Ramos (cell line): ENCODE results near the gene POGLUT3.

Experiments used
- in situ Hi-C: fragments of 300-500 bp; cut with MboI; formaldehyde crosslinking; loops from one replicate; pipeline ENCODE4 v1.14.3; 2022; ENCODE audit warnings: low sequenced_read_pairs; ENCODE audit not compliant: unreplicated experiment

The POGLUT3 gene, protein sequence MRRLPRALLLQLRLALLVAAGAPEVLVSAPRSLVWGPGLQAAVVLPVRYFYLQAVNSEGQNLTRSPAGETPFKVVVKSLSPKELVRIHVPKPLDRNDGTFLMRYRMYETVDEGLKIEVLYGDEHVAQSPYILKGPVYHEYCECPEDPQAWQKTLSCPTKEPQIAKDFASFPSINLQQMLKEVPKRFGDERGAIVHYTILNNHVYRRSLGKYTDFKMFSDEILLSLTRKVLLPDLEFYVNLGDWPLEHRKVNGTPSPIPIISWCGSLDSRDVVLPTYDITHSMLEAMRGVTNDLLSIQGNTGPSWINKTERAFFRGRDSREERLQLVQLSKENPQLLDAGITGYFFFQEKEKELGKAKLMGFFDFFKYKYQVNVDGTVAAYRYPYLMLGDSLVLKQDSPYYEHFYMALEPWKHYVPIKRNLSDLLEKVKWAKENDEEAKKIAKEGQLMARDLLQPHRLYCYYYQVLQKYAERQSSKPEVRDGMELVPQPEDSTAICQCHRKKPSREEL

DNA sequence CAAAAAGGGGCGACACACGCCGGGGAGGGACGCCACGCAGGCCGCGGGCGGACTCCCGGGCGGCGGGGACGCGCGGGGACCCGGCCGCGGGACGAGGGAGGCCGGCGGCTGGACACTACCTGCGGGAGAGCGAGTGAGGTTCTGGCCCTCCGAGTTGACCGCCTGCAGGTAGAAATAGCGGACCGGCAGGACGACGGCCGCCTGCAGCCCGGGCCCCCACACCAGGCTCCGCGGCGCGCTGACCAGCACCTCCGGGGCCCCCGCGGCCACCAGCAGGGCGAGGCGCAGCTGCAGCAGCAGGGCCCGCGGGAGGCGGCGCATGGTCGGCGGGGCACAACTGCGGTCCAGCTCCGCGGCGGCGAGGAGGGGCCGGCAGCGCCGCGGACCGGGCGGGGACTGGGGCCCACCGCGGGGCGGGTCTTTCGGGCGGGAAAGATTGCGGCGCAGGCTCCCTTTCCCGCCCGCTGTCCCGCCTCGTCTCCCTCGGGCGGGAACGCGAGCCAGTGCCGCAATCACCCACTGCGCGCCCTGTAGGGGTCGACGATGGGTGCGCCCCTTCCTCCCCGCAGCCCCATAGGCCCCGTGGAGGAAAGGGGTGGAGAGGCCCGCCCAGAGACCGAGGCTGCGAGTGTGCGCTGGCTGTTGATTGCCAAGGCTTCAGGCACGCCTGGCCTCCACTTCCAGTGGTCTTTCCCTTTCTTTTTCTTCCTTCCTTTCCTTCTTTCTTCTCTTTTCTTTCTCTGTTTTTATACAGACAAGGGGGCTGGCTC is at the start of gene POGLUT3:
Gene POGLUT3 (minus strand): TSS at position 339 of the 770 bp plus-strand sequence. CDS start 18 bp downstream, at position 321.
- in situ Hi-C loops = no loop called here

DNA sequence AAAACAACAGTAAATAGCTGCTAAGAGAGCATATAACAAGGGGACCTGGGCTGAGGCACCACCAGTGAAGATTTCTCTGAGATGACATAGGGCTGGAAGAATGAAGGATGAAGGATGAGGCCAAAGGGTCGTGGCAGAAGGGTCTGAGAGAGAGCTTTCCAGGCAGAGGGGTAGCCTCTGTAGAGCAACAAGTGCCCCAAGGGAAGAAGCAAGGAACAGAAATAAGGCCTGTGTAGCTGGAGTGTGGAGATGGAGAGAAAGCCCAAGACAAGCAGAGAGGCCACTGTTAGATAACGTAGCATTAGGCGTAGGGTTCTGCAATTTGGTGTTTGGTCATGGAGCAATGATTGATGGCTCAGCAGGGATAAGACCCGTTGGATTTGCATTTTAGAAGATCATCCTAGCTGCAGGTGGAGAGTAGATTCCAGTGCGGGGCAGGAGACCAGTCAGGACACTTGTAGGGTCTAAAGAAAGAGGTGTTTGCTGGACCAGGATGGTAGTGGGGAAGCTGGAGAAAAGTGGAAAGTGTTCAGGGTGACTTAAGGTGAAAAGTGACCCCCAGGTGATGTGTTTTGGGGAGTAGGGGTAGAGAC is 47.8 kb upstream of the POGLUT3 start:
- in situ Hi-C loops = no loop called here

DNA sequence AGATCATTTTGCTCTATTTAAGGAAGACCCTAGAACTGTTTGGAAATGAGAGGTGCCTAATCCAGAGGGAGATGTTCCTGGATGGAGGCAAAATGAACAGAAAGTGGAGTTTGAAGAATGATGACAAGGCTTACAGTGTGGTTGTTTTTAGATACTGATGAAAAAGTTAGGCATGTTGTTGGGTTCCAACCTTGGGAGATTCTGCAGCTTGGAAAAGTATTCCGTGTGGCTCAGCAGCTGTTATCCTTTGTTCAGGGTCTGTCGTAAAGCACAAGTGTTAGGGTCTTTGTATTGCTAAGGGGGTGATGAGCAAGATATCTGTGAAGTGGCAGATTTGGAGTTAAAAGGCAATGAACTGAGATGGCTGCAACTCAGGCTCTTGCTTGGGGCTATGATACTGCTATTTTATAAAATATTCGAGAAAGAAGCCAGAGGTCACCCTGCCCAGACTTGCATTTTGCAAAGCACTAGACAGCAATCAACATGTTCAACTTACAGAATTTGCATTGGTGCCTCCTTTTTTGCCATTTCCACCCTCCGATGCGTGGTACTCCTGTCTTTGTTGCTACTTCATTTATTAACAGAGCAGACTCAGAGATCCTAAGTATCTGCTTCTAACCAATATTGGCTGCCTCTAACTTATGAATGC is 45.3 kb upstream of the POGLUT3 start:
- in situ Hi-C loops = no loop called here

DNA sequence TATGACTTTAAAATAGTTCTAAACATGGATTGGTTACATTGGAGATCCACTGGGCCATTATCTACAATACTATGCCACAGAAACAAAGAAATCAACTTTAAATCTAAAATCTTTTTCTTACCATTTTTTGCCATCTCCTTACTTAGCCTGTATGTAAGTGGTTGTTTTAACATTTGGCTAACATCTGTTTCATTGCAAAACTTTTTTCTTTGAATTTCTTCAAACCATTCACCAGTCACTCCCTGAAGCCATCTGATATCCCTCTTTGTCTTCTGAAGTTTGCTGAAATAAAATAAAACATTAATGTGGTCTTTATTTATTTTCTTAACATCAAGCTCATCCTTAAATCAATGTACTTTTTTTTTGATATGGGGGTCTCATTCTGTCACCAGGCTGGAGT is 43.3 kb upstream of the POGLUT3 start:
- in situ Hi-C loops = no loop called here

DNA sequence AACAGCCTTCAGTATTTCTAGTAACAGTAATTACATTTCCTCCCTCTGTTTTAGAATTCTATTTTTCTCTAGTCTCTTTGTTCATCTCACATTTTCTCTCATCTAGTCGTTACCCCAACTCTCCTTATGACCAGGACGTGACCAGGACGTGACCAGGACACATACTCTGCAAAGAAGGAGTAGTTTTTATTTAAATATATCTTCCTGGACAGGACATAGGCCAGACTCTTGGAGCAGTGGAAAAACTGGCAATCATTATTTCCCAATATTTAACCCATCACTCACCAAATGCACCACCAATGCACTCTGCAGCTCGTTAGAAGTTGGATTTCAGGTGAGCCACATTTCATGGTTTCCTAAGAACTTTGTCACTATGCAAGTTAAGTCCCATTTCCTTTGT is 40.3 kb upstream of the POGLUT3 start:
- in situ Hi-C loops = no loop called here

DNA sequence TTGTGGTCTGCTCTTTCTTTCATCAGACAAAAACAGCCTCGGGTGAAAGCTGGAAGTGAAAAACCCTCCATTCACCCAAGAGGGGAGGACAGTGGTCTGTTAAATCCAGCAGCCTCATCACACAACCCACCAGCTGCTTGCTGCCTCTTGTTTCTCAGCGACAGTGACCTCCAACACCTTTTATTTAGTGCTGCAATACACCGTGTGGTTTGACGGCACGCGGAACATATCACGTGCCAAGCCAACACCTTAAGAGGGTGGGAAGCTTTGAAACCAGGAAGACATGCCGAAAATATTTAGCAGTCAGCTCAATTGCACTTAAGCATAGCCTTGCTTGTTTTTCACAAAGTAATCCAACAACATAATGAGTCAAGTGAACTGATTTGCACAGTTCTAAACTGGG is 39.8 kb upstream of the POGLUT3 start:
- in situ Hi-C loops = no loop called here

DNA sequence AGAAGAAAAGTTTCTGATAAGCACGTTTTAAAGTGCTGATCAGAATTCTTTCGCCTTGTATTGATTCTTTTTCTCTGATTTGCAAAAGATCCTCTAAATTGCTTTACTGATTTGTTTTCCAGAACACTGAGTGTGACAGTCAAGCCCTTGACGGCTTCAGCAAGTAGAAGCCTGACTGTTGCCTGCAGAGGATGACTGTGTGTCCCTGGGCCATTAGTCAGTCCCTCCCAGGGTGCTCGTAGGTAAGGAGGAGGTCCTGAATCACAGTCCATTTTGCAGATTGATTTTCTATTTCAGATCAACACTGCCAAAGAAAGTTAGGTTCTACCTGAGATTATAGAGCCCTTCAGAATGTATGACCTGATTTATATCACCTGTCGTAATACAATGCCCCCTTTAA is 38.6 kb upstream of the POGLUT3 start:
- in situ Hi-C loops = no loop called here

DNA sequence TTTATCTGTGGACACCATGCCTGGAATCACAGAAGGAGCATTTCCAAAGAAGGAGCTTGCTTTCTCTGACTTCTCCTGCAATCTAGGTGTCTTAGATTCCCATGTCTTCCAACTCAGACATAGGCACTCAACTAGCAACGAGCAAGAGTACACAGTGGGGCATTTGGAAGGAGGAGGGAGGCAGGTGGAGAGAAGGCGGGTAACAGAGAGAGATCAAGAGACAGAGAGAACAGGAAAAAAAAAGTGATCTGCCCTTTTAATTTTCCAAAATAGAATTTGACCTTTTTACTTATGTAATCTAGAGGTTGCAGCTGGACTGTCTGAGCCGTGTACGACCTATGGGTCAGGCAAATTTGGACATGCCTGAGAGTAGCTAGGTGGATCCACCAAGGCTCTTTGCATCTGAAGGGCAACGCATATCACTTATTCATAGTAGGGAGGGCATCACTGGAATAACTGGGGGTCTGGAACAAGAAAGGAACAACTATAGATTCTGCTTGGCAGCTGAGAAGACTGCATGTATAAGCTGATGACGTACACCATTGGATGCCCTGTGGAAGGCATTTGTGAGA is 37.3 kb upstream of the POGLUT3 start:
- in situ Hi-C loops = no loop called here

DNA sequence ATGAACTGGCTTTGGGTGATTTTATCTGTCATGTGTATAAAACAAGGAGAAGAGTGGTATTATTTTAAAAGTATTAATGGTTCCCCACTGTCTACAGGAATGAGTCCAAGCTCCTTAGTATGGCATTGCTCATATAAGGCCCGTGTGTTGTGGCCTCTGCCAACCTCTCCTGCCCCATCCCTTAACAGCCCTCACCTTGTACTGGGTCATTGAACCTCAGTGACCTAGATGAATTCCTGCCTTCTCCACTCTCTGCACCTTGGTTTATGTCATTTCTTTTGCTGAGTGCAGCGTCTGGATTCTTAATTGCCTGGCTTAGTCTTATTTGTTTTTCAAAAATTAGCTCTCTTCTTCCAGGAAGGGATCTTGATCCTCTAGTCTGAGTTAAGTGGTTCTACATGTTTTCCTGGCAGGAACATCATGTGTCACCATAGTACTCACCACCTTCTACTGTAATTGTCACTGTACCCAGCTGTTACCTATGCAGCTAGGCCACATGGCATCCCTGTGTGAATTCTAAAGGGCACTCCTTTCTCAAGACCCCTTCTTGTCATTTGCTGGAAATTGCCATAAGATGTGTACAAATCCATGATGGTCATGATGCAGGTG is 36.2 kb upstream of the POGLUT3 start:
- in situ Hi-C loops = no loop called here

DNA sequence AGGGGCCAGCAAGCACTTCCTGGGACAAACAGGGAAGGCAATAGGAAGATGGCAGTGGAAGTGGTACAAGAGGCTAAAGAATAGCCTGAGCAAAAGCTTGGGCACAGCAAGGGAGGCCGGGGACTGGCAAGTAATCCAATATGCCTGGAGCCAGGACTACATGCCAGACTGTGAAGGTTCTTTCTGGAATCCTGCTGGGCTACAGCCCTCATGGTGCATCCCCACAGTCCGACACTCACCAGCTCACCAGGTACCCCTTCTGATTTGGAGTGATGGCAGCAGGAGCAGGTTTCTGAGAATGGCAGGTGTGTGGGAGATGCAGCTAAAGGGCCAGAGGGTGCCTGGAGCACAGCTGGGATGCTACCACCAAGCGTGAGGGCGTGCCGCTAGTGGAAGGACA is 32.2 kb upstream of the POGLUT3 start:
- in situ Hi-C loops = no loop called here

DNA sequence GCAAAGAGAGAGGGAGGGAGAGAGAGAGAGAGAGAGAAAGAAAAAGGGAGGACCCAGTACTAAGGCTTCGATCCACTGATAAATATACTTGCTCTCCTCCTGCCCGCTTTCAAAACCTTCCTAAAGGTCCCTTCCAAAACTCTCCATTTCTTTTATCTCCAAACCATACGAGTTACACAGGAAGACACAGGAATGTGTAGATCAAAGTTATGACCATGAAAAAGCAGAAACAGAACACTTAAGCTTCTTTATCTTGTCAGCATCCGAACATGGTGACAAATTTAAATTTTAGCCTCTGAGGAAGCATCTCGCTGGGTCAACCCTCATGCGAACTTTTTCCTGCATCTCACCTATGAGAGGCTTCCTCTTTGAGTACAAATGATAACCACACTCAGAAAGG is 29.2 kb upstream of the POGLUT3 start:
- in situ Hi-C loops = no loop called here

DNA sequence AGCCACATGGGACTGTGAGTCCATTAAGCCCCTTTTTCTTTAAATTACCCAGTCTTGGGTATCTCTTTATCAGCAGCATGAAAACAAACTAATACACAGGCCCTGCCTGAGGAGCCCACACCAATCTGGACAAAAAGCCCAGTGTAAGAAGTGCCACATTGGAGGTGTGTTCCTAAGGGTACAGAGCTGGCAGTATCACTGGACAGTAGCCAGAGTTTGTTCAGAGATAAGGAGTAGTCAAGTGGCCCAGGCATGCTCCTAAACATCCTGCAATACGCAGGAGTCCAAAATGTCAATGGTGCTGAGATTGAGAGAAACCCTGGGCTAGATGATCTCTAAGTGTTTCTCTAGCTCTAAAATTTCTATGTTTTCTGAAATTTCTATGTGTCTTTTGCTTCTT is 27.0 kb upstream of the POGLUT3 start:
- in situ Hi-C loops = no loop called here

DNA sequence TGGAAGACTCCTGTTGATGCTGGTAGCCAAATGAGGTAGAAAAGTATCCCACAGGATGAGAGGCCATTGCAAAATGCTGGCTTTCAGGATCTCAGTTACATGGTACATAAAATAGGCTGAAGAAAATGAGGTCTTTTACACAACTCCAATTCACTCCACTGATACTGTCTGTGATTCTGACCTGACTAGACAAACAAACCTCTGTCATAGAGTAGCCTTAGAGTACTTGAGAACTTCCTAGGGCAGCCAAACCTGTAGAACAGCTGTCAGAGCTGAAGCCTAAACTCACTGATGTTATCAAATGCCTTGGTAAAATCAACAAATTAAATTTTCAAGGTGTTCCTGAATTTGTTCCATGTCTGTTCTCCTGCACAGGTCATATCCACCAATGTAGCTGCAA is 26.2 kb upstream of the POGLUT3 start:
- in situ Hi-C loops = no loop called here

DNA sequence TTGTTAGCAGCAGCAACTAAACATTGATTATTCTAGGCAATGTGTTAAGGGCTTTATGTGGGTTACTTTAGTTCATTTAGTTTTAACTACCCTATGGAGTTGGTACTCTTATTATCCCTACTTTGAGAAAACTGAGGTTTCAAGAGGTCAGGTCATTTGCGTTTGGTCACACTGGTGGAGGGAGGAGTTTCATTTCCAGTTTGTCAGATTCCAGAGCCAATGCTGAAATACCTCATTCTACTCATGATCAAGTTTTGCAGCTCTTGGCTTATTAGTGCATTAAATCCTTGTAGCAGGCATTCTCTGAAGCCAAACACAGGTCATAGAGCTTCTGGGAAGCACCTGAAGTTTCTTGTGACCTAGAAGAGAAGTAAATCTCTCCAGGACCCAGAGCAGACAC is 24.1 kb upstream of the POGLUT3 start:
- in situ Hi-C loops = no loop called here

DNA sequence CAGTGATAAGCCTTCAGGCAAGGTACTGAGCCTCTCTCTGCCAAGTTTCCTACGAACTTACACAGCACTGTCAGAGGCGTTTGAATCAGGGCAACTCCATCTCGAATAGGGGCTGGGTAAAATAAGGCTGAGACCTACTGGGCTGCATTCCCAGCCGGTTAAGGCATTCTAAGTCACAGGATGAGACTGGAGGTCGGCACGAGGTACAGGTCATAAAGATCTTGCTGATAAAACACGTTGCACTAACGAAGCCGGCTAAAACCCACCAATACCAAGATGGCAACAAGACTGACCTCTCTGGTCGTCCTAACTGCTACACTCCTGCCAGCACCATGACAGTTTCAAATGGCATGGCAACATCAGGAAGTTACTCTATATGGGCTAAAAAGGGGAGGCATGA is 20.4 kb upstream of the POGLUT3 start:
- in situ Hi-C loops = no loop called here

DNA sequence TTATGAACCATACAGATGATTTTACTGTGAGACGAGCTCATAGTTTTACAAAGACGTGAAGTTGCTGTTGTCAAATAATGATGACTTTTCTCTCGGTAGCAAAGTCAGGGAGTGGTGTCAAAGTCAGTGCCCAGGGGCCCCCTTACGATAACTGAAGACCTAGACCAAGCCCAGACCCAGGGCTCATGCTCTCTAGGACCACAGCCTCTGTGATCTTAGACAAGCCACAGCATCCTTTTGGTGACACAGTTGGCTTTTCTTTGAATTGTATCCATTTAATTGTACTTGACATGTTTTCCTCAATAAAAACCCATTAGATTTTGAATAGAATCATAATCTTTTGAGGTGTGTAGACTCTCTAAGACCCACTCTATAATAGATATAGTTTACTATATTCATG is 17.9 kb upstream of the POGLUT3 start:
- in situ Hi-C loops = no loop called here

DNA sequence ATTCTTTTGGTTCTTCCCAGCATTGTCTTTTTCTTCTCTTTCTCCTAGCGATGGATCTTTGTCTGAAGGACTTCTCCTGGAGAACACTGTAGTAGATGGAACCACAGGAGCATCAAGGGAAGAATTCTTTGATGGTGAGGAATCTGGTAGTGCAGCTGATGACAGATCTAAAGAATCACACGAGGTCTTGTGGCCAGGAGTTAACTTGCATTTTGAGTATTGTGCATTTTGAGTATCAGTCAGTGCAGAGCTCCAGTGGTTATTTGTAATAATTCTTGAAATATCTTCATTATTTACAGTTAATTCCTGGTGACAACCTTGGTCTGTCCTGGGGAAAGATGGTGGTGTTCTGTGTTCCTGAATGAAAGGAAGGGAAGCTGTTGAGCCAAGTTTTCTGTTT is 14.5 kb upstream of the POGLUT3 start:
- in situ Hi-C loops = no loop called here

DNA sequence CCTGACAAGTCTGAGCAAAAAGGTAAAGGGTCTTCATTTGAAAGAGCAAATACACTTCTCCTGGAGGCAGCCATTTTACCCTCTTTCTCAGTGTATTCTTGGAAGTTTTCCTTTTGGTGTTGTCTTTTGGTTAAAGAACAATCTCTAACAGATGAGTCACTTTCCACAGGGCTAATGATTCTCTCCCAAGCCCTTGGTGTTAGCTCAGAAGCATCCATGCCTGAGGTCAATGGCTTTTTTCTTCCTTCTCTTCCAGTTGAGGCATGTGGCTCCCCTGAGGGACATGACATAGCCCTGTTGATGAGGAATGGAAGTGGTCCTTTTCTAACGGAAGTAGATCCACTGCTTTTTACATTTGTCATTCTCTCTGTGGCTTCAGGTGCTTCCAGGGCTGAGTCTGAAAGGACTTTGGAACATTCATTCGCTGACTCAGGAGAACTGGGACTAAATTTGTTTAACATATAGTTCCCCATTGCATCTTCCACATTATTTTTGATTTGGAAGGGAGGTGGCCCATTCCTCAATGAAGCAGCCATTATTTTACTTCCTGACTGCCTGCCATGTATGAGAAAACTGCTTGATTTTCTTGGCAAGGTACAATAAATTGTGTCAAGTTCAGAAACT is 13.8 kb upstream of the POGLUT3 start:
- in situ Hi-C loops = no loop called here
